ENCODE results near the gene BMP7.
"Not testable (repeated sequence)": the region's sequence is repeated elsewhere in the genome, so short reads cannot be mapped to it uniquely, and the experiment has no call there.

Gene BMP7

GRCh38 chr20:57264908-57265335 is 1.5 kb downstream of the BMP7 start:
- not testable (repeated sequence) for DNase-seq

- DNase-seq, result no peak
Measured at GRCh38 chr20:57263801-57264792, 2.3 kb downstream of the BMP7 start.

DNA sequence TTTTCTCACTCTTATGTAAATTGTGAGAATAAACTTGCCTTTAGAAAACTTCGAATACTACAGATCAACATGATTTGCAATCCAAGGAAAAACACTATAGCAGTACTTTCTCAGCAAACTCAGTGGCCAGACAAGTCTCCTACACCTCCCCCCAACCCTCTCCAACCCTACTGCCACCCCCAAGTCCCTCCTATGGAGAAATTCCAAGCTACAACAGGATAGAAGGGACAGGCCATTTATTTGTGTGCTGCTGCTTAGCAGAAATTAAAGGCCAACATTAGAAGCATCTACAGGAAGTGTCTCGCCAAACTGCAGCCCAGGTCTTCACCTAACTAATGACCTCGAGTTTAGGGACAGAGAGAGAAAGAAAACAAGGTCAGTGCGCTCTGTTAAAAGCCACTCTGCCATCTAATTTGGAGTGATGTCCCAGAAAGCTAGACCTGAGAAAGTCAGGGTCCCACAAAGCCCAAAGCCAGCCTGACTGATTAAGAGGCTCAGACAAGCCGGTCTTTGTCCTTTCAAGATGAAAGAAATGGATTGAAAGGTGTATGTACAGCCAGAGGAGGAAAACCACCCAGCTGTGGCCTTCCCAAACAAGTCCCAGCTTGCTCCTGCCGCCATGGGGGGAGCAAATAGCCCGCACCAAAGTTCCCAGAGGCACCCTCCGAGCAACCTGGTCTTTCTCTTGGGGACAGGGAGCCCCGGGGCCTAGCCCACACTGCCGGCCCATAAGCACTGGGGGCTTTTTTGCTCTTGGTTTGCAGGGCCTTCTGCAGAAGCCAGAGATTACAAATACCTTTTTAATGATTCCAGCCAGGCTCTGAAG is 3.4 kb downstream of the BMP7 start:
- no peak for DNase-seq

DNA sequence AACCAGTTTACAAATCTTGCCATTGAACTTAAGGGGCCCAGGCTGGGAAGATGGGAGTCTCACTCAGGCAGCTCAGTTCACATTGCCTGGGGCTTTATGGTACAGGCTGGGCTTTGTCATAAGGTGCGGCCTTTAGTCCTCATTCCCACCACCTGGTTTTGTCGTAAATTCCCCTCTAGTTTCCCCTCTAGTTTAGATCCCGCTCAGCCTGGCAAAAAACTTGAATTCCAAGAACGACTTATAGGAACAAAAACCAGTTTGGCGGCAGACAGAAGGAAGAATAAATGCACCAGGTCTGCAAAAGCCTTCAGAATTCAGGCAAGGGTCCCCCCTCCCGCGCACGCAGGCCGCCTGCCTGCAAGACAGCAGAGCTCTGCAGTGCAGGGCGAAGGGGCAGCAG is 4.1 kb downstream of the BMP7 start:
- no peak for DNase-seq

- no peak for DNase-seq
Measured at GRCh38 chr20:57261457-57262251, 4.8 kb downstream of the BMP7 start.

GRCh38 chr20:57260934-57261333 is 5.5 kb downstream of the BMP7 start:
- DNase-seq, result no peak

- DNase-seq, result no peak
Measured at GRCh38 chr20:57259938-57260921, 6.2 kb downstream of the BMP7 start.

DNA sequence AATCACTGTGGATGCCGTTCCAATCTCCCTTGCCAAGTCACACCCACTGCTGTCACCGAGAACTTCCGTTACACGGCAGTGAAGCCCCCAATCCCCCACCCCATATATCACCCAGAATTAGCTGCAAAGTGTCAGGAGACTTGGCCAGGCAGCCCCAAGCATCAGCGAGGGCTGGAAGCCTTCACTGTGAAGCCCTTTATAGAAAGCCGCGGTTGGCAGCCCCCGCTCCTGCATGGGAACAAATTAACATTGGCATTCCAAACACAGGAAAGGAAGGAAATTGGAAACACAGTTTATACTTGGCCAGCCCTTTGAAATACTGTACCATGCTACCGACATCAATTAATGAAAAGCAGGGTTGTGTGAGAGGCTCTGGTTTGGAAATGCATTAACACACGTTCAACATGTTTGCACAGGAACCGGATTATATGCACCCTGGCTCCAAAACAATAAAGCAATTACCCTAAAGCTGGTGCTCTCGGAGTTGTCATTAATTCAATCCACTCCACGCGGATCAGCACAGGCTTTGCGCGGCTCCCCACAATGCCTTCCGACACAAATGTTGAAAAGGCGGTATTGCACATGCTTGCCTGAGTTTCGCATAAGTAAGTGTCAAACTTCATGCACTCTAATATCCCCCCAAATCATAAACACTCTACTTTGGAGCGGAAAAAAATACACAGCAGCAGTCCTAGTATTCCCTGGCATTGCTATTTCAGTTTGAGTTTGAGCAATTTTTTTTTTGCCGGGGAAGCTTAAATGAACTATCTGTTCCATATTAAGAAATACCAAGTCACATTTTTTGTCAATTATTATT is 7.1 kb downstream of the BMP7 start:
- DNase-seq, result no peak

DNA sequence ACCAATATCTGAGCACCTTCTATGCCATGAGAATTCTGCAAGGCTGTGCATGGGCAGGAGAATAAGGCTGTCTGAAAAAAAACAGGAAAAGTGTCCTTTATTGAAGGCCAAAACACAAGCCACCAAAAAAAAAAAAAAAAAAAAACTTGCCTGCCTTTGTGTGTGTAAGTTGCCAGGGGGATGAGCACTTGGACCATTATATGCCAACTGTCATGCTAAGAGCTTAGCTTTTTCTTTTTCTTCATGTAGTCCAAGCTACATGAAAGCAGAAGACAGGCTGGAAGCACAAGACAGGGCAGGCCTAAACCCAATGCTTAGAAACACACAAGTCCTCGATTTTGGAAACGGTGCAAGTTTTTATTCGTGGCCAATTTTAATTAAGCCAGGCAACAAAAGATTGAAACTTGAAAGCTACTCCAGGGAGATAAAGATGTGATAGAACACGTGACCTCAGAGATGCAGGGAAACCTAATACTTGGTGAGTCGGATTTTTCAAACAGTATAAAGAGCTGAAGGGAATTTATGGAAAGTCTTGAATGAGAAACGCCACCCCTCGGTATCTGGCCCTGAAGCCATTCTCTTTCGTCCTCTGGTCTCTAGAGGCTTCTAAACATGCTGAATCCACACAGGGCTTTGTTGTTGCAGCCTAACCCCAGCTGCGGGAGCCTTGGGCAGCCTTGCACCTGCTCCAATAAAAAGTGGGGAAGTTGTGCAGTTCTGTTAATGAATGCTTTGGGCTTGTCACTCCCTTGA is 8.6 kb downstream of the BMP7 start:
- no peak for DNase-seq

GRCh38 chr20:57256908-57257307 is 9.5 kb downstream of the BMP7 start:
- no peak for DNase-seq

- DNase-seq, result no peak
Measured at GRCh38 chr20:57256205-57256604, 10.2 kb downstream of the BMP7 start.

DNA sequence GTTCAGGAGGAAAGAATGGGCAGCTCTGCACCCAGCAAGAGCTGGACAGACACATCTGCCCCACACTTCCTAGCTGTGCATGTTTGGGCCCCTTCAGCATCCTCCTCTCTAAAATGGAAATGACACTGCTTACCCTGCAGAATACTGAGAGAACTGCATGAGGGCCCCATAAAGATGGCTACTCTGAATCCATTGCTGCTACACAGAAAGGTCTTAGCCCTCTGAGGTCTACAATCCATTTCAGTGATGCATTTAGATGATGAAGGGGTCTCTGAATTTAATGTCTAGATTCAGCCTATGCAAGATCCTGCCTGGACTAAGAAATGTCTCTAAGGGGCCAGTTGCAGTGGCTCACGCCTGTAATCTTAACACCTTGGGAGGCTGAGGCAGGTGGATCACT is 11.3 kb downstream of the BMP7 start:
- no peak for DNase-seq

DNA sequence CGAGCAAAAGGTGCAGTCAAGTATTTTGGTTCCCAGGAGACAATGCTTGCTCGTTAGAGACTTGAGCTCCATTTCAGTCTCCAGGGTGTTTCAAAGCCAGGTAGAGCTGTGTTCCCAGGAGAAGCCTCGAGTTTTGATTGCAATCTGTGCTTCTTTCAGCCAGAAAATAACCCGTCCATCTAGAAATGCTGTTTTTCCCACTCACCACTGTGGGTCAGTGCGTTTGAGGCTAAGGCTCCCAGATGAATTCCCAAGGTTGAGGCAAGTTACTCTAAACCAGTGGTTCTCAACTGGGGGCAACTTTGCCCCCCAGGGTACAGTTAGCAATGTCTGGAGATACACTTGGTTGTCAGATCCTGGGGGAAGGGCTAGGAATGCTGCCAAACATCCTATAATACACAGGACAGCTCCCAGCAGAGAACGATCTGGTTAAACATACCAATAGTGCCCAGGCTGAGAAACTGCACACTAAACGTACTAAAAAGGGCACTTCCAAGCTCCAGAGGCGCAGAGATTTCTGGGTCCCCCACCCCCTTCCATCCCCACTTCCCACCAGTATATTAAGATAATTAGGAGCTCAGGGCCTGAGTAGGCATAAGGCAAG is 13.8 kb downstream of the BMP7 start:
- DNase-seq, result no peak

- DNase-seq, result no peak
Measured at GRCh38 chr20:57251949-57252348, 14.5 kb downstream of the BMP7 start.

DNA sequence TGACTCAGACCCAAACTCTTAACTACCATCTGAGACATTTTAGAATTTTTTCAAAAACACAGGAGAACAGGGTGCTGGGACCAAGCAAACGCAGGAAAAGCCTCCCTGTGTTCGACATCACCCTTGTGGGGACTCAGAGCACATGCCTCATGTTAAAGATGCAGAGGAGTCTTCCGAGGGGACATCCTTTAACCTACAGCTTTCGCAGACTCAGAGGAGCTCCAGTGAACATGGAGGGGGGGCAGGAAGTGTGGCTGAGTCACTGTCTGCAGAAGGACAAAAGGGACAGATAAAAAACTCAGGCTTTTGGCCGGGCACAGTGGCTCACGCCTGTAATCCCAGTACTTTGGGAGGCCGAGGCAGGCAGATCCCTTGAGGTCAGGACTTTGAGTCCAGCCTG is 15.1 kb downstream of the BMP7 start:
- no peak for DNase-seq

DNA sequence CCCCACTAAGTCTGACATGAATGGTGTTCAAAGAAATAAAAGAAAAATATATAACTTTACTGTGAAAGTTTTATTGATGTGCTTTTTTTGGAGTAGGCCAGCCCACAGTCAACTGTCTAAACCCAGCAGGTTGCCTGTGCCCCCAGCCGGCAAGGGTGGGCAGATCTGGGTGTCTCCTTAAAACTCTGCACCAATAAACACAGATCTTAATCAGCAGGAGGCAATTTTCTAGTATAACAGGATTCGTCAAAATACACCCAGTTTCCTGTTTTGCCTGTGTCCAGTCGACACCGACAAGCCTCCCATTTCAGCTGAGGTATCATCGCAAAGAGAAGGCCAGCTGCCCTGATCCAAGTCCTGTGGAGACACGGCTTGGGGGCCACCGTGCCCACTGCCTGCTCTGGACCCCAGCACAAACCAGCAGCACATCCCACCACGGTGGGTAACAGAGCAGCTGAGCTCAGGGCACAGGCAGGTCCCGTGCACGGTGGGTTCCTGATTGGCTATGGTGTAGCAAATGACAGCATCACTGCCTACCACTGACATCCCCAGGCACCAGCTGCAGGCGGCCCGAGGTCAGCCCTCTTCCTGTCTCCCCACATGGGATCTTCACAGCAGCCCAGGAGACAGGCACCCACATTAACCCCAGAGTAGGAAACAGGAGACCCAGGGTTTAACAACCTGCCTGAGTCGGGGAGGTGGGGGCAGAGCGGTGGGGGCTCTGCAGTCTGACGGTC is 15.7 kb downstream of the BMP7 start:
- no peak for DNase-seq

GRCh38 chr20:57249772-57250171 is 16.7 kb downstream of the BMP7 start:
- DNase-seq, result no peak

DNA sequence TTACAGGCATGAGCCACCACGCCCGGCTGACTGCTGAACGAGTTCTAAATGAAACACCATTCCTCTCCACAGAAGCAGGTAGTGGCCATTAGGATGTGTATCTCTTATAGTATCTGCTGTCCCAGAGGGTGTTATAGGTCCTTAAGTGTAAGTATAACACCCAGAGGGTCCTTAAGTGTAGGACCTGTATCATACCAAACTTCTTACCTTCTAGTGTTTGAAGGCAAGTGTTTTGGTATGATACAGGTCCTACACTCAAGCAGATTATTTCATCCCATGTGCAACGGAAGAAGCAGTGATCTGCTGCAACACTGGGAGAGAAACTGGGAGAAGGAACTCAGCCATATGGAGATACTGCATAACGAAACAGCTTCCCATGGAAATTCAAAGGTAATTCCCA is 17.4 kb downstream of the BMP7 start:
- no peak for DNase-seq
